SK-N-SH (cell line): ENCODE measurements around the gene MTCH1. TPM values are rescaled to one million over a fixed set of nuclear protein-coding genes. Genes with fewer than 3 reads are reported as not detected.
"Not testable (repeated sequence)": the region's sequence is repeated elsewhere in the genome, so short reads cannot be mapped to it uniquely, and the experiment has no call there.

Experiments
- CTCF ChIA-PET: fragments of 300-600, 350-600 bp; formaldehyde crosslinking; extraction: SDS; loops from one replicate; lab custom pipeline; 2021; lab: Yijun Ruan, JAX
- POLR2A ChIA-PET: fragments of 350-600 bp; sonication (Branson Sonifier 250); formaldehyde crosslinking; extraction: SDS; loops from one replicate; lab custom pipeline; 2020; ENCODE audit warnings: antibody characterized with exemption, inconsistent platforms; lab: Yijun Ruan, JAX
- DNase-seq: peaks from one replicate; pipeline ENCODE4 v3.0.0; 2012
- H2AFZ ChIP-seq: fragments of 200-600 bp; sonication (generic); 2 replicates; pipeline ENCODE4 v1.8.1; 2016; ENCODE audit warnings: antibody characterized with exemption, mild to moderate bottlenecking, low read depth
- H3F3A ChIP-seq: fragments of 200-600 bp; sonication (generic); replicated peaks from 2 replicates; pipeline ENCODE3; 2016; ENCODE audit warnings: antibody characterized with exemption, mild to moderate bottlenecking; ENCODE audit not compliant: insufficient read depth
- H3K27ac ChIP-seq, 2 experiments: fragments of 200-500 bp in 1 of 2; fragments of 200-600 bp in 1 of 2; sonication (Bioruptor generic) in 1 of 2; sonication (generic), shearing (Covaris generic) in 1 of 2; 2 replicates each; pipeline versions ENCODE4 v1.5.1 to v1.6.1; 2014 to 2016; ENCODE audit warnings: low read depth in 2 of 2, inconsistent platforms in 1 of 2, low read length in 1 of 2, mild to moderate bottlenecking in 1 of 2, mixed read lengths in 1 of 2
- H3K27me3 ChIP-seq: fragments of 200-600 bp; sonication (generic), shearing (Covaris generic); 2 replicates; pipeline ENCODE4 v1.6.1; 2016; ENCODE audit warnings: mixed run types; ENCODE audit not compliant: insufficient read depth
- H3K36me3 ChIP-seq, 2 experiments: fragments of 200-500 bp in 1 of 2; fragments of 200-600 bp in 1 of 2; sonication (Bioruptor generic) in 1 of 2; sonication (generic) in 1 of 2; replicated peaks in 1 of 2; 2 replicates each; pipeline versions ENCODE3 to v1.5.1; 2014 to 2016; ENCODE audit warnings: low read length in 1 of 2, mild to moderate bottlenecking in 1 of 2; ENCODE audit not compliant: insufficient read depth in 2 of 2, control insufficient read depth in 1 of 2
- H3K4me1 ChIP-seq, 2 experiments: fragments of 200-500 bp in 1 of 2; fragments of 200-600 bp in 1 of 2; sonication (Bioruptor generic) in 1 of 2; sonication (generic), shearing (Covaris generic) in 1 of 2; 2 replicates each; pipeline versions ENCODE4 v1.5.1 to v1.6.1; 2014 to 2016; ENCODE audit warnings: low read depth in 1 of 2, low read length in 1 of 2, mixed run types in 1 of 2; ENCODE audit not compliant: insufficient read depth in 2 of 2, control insufficient read depth in 1 of 2
- H3K4me2 ChIP-seq: fragments of 200-600 bp; sonication (generic), shearing (Covaris generic); 2 replicates; pipeline ENCODE4 v1.6.1; 2017; ENCODE audit warnings: mixed run types
- H3K4me3 ChIP-seq, 2 experiments: fragments of 200-500 bp in 1 of 2; fragments of 200-600 bp in 1 of 2; sonication (Bioruptor generic) in 1 of 2; sonication (generic), shearing (Covaris generic) in 1 of 2; 2 replicates each; pipeline versions ENCODE4 v1.5.1 to v1.8.1; 2014 to 2016; ENCODE audit warnings: low read depth in 2 of 2, inconsistent platforms in 1 of 2, low read length in 1 of 2, mild to moderate bottlenecking in 1 of 2, mixed read lengths in 1 of 2, moderate library complexity in 1 of 2
- H3K79me2 ChIP-seq: fragments of 200-600 bp; sonication (generic); 2 replicates; pipeline ENCODE4 v1.8.1; 2017; ENCODE audit warnings: mild to moderate bottlenecking; ENCODE audit not compliant: insufficient read depth
- H3K9ac ChIP-seq: fragments of 200-600 bp; sonication (generic); 2 replicates; pipeline ENCODE4 v1.6.1; 2017; ENCODE audit warnings: mixed run types
- H3K9me2 ChIP-seq: fragments of 200-600 bp; sonication (generic); 2 replicates; pipeline ENCODE4 v1.6.1; 2017; ENCODE audit warnings: mixed run types
- H3K9me3 ChIP-seq: fragments of 200-600 bp; sonication (generic); 2 replicates; pipeline ENCODE4 v1.6.1; 2017; ENCODE audit warnings: mixed run types, mild to moderate bottlenecking, moderate library complexity
- H4K20me1 ChIP-seq: fragments of 200-600 bp; sonication (generic); 2 replicates; pipeline ENCODE4 v1.6.1; 2017; ENCODE audit warnings: mild to moderate bottlenecking, mixed run types; ENCODE audit not compliant: insufficient read depth
- CHD2 ChIP-seq: fragments of 150-350 bp; IDR thresholded peaks from 2 replicates; pipeline ENCODE4 v1.6.1; 2018; ENCODE audit warnings: low read length; ENCODE audit not compliant: partially characterized antibody
- ELF1 ChIP-seq: IDR thresholded peaks from 2 replicates; pipeline ENCODE4 v1.4.0; 2012
- EZH2phosphoT487 ChIP-seq: fragments of 200-600 bp; sonication (generic); IDR thresholded peaks from 2 replicates; pipeline ENCODE4 v1.6.1; 2017; ENCODE audit warnings: low read depth, mixed run types, mild to moderate bottlenecking, antibody characterized with exemption, moderate library complexity, borderline replicate concordance
- FOSL2 ChIP-seq: IDR thresholded peaks from 2 replicates; pipeline ENCODE4 v1.4.0; 2012; ENCODE audit warnings: low read depth, mild to moderate bottlenecking, moderate library complexity, borderline replicate concordance
- FOXJ3 ChIP-seq: sonication (generic); formaldehyde crosslinking; IDR thresholded peaks from 2 replicates; pipeline ENCODE4 v1.5.1; 2020; ENCODE audit warnings: mild to moderate bottlenecking, missing genetic modification reagents
- FOXM1 ChIP-seq: IDR thresholded peaks from 2 replicates; pipeline ENCODE4 v1.4.0; 2012; ENCODE audit warnings: low read depth, mild to moderate bottlenecking
- GATA2 ChIP-seq: sonication (generic); formaldehyde crosslinking; IDR thresholded peaks from 2 replicates; pipeline ENCODE4 v1.5.0; 2020; ENCODE audit warnings: mild to moderate bottlenecking, missing genetic modification reagents
- MEF2A ChIP-seq: IDR thresholded peaks from 2 replicates; pipeline ENCODE4 v1.4.0; 2012; ENCODE audit warnings: low read depth, borderline replicate concordance
- POLR2AphosphoS5 ChIP-seq: IDR thresholded peaks from 2 replicates; pipeline ENCODE4 v1.6.1; 2012; ENCODE audit warnings: low read depth, low read length
- RCOR1 ChIP-seq: fragments of 150-350 bp; IDR thresholded peaks from 2 replicates; pipeline ENCODE4 v1.6.1; 2017; ENCODE audit warnings: antibody characterized with exemption, low read length
- TAF1 ChIP-seq: IDR thresholded peaks from 2 replicates; pipeline ENCODE4 v1.6.1; 2012; ENCODE audit warnings: low read depth, mild to moderate bottlenecking, low read length, moderate library complexity, borderline replicate concordance
- WGBS: methylation state at CpG from one replicate; pipeline ENCODE4 v1.1.6; 2017; ENCODE audit warnings: low lambda C conversion rate; 5-methylcytosine and 5-hydroxymethylcytosine counted together
- polyA plus RNA-seq, 3 experiments: library from polyadenylated mRNA; depleted of rRNA; stranded (reverse); fragments of >200 nt; gene quantifications; 2 replicates each; pipeline ENCODE4 v1.2.3, GENCODE V29; 2012
- TF ChIP-seq, protein P1 (sequence below): IDR thresholded peaks from 2 replicates; pipeline ENCODE4 v1.4.0; 2012; ENCODE audit warnings: low read depth, borderline replicate concordance
- TF ChIP-seq, protein P2 (sequence below): fragments of 150-350 bp; IDR thresholded peaks from 2 replicates; pipeline ENCODE4 v1.6.1; 2017; ENCODE audit warnings: antibody characterized with exemption, low read length, low read depth, borderline replicate concordance
- TF ChIP-seq, protein P3 (sequence below): IDR thresholded peaks from 2 replicates; pipeline ENCODE4 v1.6.1; 2012; ENCODE audit warnings: mild to moderate bottlenecking, low read depth, low read length, moderate library complexity
- TF ChIP-seq, protein P4 (sequence below): IDR thresholded peaks from 2 replicates; pipeline ENCODE4 v1.4.0; 2012; ENCODE audit warnings: low read depth
- TF ChIP-seq, protein P5 (sequence below): IDR thresholded peaks from 2 replicates; pipeline ENCODE4; 2012

The MTCH1 gene
- polyA plus RNA-seq, 1 of the 3 experiments (the other 2 are of a cell fraction), result 151 TPM

DNA sequence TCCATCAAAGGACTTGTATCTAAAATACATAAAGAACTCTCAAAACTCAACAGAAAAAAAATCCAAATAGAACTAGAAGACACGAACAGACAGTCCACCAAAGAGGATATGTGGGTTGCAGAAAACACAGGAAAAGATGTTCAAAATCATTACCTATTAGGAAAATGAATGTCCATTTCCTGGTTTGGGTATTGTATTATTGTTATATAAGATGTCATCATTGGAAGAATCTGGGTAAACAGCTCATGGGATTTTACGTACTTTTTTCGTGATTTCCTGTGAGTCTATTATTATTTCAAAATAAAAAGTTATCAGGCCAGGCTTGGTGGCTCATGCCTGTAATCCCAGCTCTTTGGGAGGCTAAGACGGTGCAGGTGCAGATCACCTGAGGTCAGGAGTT lies 40.7 kb downstream of the MTCH1 start:
- Histone ChIP-seq H2AFZ (no peak overlapping the region), H3K9ac (no peak overlapping the region), H3K27me3 (no peaks in the 10 kb centered on the region), H3F3A (peaks cover 7% of the 10 kb centered on the region), H4K20me1 (no peaks in the 10 kb centered on the region), H3K79me2 (no peaks in the 10 kb centered on the region), H3K4me3 (no peak overlapping the region), H3K27ac (no peak overlapping the region), H3K36me3 (no peaks in the 10 kb centered on the region), H3K4me1 (peaks cover 0 to 4% of the 10 kb centered on the region in 2 experiments; a peak in 1 of 4 replicates), H3K4me2 (no peak overlapping the region), H3K9me2 (no peaks in the 10 kb centered on the region), H3K9me3 (no peaks in the 10 kb centered on the region)
- WGBS, result 71% methylated on average over 4 of the region's 4 CpGs
- POLR2A ChIA-PET, result no interaction called here
- CTCF ChIA-PET, result interaction anchor here (1.9 kb wide), 1 partner anchor 73 kb away, joined by 4 read pairs; no protein-coding TSS in a partner anchor
- DNase-seq, result no peak
- TF ChIP-seq, protein P1, sequence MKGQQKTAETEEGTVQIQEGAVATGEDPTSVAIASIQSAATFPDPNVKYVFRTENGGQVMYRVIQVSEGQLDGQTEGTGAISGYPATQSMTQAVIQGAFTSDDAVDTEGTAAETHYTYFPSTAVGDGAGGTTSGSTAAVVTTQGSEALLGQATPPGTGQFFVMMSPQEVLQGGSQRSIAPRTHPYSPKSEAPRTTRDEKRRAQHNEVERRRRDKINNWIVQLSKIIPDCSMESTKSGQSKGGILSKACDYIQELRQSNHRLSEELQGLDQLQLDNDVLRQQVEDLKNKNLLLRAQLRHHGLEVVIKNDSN, result no peak
- TF ChIP-seq MEF2A (no peak), FOSL2 (no peak), RCOR1 (no peak), TAF1 (no peak), FOXM1 (no peak), EZH2phosphoT487 (no peak), ELF1 (no peak)
- TF ChIP-seq, protein P2, sequence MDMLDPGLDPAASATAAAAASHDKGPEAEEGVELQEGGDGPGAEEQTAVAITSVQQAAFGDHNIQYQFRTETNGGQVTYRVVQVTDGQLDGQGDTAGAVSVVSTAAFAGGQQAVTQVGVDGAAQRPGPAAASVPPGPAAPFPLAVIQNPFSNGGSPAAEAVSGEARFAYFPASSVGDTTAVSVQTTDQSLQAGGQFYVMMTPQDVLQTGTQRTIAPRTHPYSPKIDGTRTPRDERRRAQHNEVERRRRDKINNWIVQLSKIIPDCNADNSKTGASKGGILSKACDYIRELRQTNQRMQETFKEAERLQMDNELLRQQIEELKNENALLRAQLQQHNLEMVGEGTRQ, result no peak

DNA sequence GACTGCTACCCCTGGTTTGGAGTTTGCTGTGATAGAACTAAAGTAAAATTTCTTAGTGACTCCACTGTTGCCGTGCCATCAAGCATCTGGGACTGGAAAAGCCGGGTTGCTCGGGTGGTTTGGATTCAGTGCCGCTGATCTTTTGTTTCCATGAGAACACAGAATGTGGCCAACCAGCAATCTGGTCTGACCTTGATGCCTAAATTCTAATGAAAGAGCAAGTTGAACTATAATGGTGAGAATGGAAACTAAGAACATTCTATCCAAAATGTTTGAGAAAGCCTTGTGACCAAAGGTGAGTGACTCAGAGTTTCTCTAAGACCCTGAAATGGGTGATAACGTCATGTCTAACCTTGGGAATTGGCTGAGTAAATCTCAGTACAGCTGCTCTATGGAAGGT lies 41.3 kb downstream of the MTCH1 start:
- Histone ChIP-seq H3K9me3 (no peaks in the 10 kb centered on the region), H2AFZ (no peak overlapping the region), H3K9me2 (no peaks in the 10 kb centered on the region), H3K79me2 (no peaks in the 10 kb centered on the region), H4K20me1 (no peaks in the 10 kb centered on the region), H3K9ac (no peak overlapping the region), H3F3A (peaks cover 2% of the 10 kb centered on the region), H3K27me3 (no peaks in the 10 kb centered on the region), H3K36me3 (no peaks in the 10 kb centered on the region), H3K27ac (no peak overlapping the region), H3K4me2 (no peak overlapping the region), H3K4me1 (peaks cover 0 to 4% of the 10 kb centered on the region in 2 experiments; a peak in 1 of 4 replicates), H3K4me3 (no peak overlapping the region)
- DNase-seq, result no peak
- CTCF ChIA-PET, result no interaction called here
- 76% methylated on average over 5 of the region's 5 CpGs for WGBS
- POLR2A ChIA-PET, result no interaction called here
- TF ChIP-seq, protein P3, sequence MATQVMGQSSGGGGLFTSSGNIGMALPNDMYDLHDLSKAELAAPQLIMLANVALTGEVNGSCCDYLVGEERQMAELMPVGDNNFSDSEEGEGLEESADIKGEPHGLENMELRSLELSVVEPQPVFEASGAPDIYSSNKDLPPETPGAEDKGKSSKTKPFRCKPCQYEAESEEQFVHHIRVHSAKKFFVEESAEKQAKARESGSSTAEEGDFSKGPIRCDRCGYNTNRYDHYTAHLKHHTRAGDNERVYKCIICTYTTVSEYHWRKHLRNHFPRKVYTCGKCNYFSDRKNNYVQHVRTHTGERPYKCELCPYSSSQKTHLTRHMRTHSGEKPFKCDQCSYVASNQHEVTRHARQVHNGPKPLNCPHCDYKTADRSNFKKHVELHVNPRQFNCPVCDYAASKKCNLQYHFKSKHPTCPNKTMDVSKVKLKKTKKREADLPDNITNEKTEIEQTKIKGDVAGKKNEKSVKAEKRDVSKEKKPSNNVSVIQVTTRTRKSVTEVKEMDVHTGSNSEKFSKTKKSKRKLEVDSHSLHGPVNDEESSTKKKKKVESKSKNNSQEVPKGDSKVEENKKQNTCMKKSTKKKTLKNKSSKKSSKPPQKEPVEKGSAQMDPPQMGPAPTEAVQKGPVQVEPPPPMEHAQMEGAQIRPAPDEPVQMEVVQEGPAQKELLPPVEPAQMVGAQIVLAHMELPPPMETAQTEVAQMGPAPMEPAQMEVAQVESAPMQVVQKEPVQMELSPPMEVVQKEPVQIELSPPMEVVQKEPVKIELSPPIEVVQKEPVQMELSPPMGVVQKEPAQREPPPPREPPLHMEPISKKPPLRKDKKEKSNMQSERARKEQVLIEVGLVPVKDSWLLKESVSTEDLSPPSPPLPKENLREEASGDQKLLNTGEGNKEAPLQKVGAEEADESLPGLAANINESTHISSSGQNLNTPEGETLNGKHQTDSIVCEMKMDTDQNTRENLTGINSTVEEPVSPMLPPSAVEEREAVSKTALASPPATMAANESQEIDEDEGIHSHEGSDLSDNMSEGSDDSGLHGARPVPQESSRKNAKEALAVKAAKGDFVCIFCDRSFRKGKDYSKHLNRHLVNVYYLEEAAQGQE, result no peak
- TF ChIP-seq FOXJ3 (CRISPR knock-in tag) (no peak), EZH2phosphoT487 (no peak), POLR2AphosphoS5 (no peak), GATA2 (CRISPR knock-in tag) (no peak), CHD2 (no peak)
- TF ChIP-seq, protein P4, sequence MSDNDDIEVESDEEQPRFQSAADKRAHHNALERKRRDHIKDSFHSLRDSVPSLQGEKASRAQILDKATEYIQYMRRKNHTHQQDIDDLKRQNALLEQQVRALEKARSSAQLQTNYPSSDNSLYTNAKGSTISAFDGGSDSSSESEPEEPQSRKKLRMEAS, result no peak
- TF ChIP-seq, protein P5, sequence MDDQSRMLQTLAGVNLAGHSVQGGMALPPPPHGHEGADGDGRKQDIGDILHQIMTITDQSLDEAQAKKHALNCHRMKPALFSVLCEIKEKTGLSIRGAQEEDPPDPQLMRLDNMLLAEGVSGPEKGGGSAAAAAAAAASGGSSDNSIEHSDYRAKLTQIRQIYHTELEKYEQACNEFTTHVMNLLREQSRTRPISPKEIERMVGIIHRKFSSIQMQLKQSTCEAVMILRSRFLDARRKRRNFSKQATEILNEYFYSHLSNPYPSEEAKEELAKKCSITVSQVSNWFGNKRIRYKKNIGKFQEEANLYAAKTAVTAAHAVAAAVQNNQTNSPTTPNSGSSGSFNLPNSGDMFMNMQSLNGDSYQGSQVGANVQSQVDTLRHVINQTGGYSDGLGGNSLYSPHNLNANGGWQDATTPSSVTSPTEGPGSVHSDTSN, result no peak

DNA sequence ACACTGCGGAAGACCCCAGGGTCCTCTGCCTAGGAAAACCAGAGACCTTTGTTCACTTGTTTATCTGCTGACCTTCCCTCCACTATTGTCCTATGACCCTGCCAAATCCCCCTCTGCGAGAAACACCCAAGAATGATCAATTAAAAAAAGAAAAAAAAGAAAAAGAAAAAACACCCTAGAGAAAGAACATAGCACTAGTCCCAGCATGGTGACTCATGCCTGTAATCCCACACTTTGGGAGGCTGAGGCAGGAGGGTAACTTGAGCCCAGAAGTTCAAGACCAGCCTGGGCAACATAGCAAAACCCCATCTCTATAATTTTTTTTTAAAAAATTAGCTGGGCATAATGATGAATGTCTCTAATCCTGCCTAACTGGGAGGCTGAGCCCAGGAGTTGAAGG lies 43.7 kb downstream of the MTCH1 start:
- H4K20me1 ChIP-seq, H2AFZ ChIP-seq, H3F3A ChIP-seq, H3K4me1 ChIP-seq, CTCF ChIA-PET, H3K9me2 ChIP-seq, H3K4me3 ChIP-seq, H3K79me2 ChIP-seq, H3K4me2 ChIP-seq, DNase-seq, H3K27me3 ChIP-seq, H3K36me3 ChIP-seq, H3K9me3 ChIP-seq, POLR2A ChIA-PET, H3K27ac ChIP-seq, H3K9ac ChIP-seq: not testable (repeated sequence)
- 79% methylated on average over 1 of the region's 2 CpGs for WGBS
